Measurements from ENCODE around the gene CUL3.

GRCh38 chr2:224562831-224563230 is 22.3 kb downstream of the CUL3 start:
- TF ChIP-seq ZNF8 (CRISPR knock-in tag; IDR thresholded peaks at IDR 0.05) (no peak), ZFP30 (CRISPR knock-in tag; IDR thresholded peaks at IDR 0.05) (no peak), GLIS3 (CRISPR knock-in tag; IDR thresholded peaks at IDR 0.05) (no peak), OSR1 (CRISPR knock-in tag; IDR thresholded peaks at IDR 0.05) (no peak)

Data from SK-N-SH treated with all-trans-retinoic acid at 6 μM for 48 hours (cell line).